Measurements from ENCODE around the gene ZNRF3. TPM values are rescaled to one million over a fixed set of nuclear protein-coding genes. Genes with fewer than 3 reads are reported as not detected.

The ZNRF3 gene
- total RNA-seq, 1 experiment from 2014 or later, result 23.7 TPM

GRCh38 chr22:29028468-29028867, 145.1 kb downstream of the ZNRF3 start:
- no peak for TF ChIP-seq CTCF (IDR thresholded peaks at IDR 0.05; ENCODE audit: unreplicated experiment)
- Mint-ChIP-seq H3K36me3 (ENCODE audit: insufficient read depth, unreplicated experiment) (peaks cover 48% of the 10 kb centered on the region), H3K9me3 (ENCODE audit: low read depth, unreplicated experiment) (no peaks in the 10 kb centered on the region), H3K4me3 (ENCODE audit: low read depth, unreplicated experiment) (no peak overlapping the region), H3K27me3 (ENCODE audit: unreplicated experiment) (no peaks in the 10 kb centered on the region), H3K4me1 (ENCODE audit: low read depth, unreplicated experiment) (peaks cover 58% of the 10 kb centered on the region), H3K27ac (ENCODE audit: unreplicated experiment) (peak overlapping the region; percentile 99)
- intact Hi-C loops (cut with micrococcal nuclease; ENCODE audit: unreplicated experiment), result no loop called here
- BruUV-seq (replicated peaks), result no TSS peak
- DNase-seq, result no peak
- CTCF ChIA-PET, result interaction anchor here (1.0 to 4.2 kb wide), 3 partner anchors 12 to 144 kb away, joined by 3 to 22 read pairs (median 6); partner anchors contain the start of gene ZNRF3

- TF ChIP-seq CTCF (IDR thresholded peaks at IDR 0.05; ENCODE audit: unreplicated experiment), result no peak
- Mint-ChIP-seq H3K4me1 (ENCODE audit: low read depth, unreplicated experiment) (peaks cover 58% of the 10 kb centered on the region), H3K27me3 (ENCODE audit: unreplicated experiment) (no peaks in the 10 kb centered on the region), H3K4me3 (ENCODE audit: low read depth, unreplicated experiment) (peak overlapping the region; percentile 92), H3K36me3 (ENCODE audit: insufficient read depth, unreplicated experiment) (peaks cover 52% of the 10 kb centered on the region), H3K9me3 (ENCODE audit: low read depth, unreplicated experiment) (no peaks in the 10 kb centered on the region), H3K27ac (ENCODE audit: unreplicated experiment) (peak overlapping the region; percentile 99)
- BruUV-seq (replicated peaks), result no TSS peak
- intact Hi-C loops (cut with micrococcal nuclease; ENCODE audit: unreplicated experiment), result no loop called here
- no peak for DNase-seq
- CTCF ChIA-PET, result interaction anchor here (0.6 to 4.2 kb wide), 6 partner anchors 11 to 431 kb away, joined by 3 to 22 read pairs (median 4); partner anchors contain the start of gene ZNRF3
Measured at GRCh38 chr22:29029202-29030000, 146.0 kb downstream of the ZNRF3 start.

- Mint-ChIP-seq H3K4me1 (ENCODE audit: low read depth, unreplicated experiment) (peaks cover 60% of the 10 kb centered on the region), H3K27me3 (ENCODE audit: unreplicated experiment) (no peaks in the 10 kb centered on the region), H3K4me3 (ENCODE audit: low read depth, unreplicated experiment) (peak overlapping the region; percentile 92), H3K36me3 (ENCODE audit: insufficient read depth, unreplicated experiment) (peaks cover 53% of the 10 kb centered on the region), H3K27ac (ENCODE audit: unreplicated experiment) (peak overlapping the region; percentile 99), H3K9me3 (ENCODE audit: low read depth, unreplicated experiment) (no peaks in the 10 kb centered on the region)
- CTCF ChIA-PET, result interaction anchor here (1.0 to 4.2 kb wide), 7 partner anchors 10 to 174 kb away, joined by 3 to 22 read pairs (median 7); partner anchors contain the start of gene ZNRF3
- no peak for TF ChIP-seq CTCF (IDR thresholded peaks at IDR 0.05; ENCODE audit: unreplicated experiment)
- DNase-seq, result peak; percentile 68
- intact Hi-C loops (cut with micrococcal nuclease; ENCODE audit: unreplicated experiment), result loop anchor here (1.0 to 2.0 kb wide), 3 partner anchors 8 to 145 kb away; no protein-coding TSS in a partner anchor
- TSS peak; percentile 65 for BruUV-seq (replicated peaks)
Measured at GRCh38 chr22:29030016-29030617, 146.7 kb downstream of the ZNRF3 start.

- no peaks in the 10 kb centered on the region for H3K9me3 Mint-ChIP-seq (ENCODE audit: low read depth, unreplicated experiment)
- no TSS peak for BruUV-seq (replicated peaks)
- H3K4me1 Mint-ChIP-seq (ENCODE audit: low read depth, unreplicated experiment), result peaks cover 60% of the 10 kb centered on the region
- H3K27ac Mint-ChIP-seq (ENCODE audit: unreplicated experiment), result peak overlapping the region; percentile 99
- DNase-seq, result peak; percentile 94
- peaks cover 50% of the 10 kb centered on the region for H3K36me3 Mint-ChIP-seq (ENCODE audit: insufficient read depth, unreplicated experiment)
- CTCF ChIA-PET, result interaction anchor here (0.8 to 4.2 kb wide), 9 partner anchors 10 to 1112 kb away, joined by 3 to 22 read pairs (median 3); partner anchors contain the start of genes PITPNB and ZNRF3
- no peaks in the 10 kb centered on the region for H3K27me3 Mint-ChIP-seq (ENCODE audit: unreplicated experiment)
- H3K4me3 Mint-ChIP-seq (ENCODE audit: low read depth, unreplicated experiment), result peak overlapping the region; percentile 92
- intact Hi-C loops (cut with micrococcal nuclease; ENCODE audit: unreplicated experiment), result loop anchor here (1.0 to 2.0 kb wide), 3 partner anchors 8 to 146 kb away; no protein-coding TSS in a partner anchor
- no peak for TF ChIP-seq CTCF (IDR thresholded peaks at IDR 0.05; ENCODE audit: unreplicated experiment)
Measured at GRCh38 chr22:29030618-29031226, 147.3 kb downstream of the ZNRF3 start.

All from Calu3 (cell line).